GM18909 (cell line): Measurements from ENCODE around the gene C22orf23.

Source experiments
- ATAC-seq: cut with Tn5 transposase; IDR thresholded peaks from one replicate; pipeline ENCODE4 v1.9.1; 2021; ENCODE audit warnings: mild to moderate bottlenecking; ENCODE audit not compliant: unreplicated experiment, poor library complexity

C22orf23 gene

GRCh38 chr22:37929390-37929789 lies 24.0 kb downstream of the C22orf23 start:
- no peak for ATAC-seq

GRCh38 chr22:37927637-37927936 lies 25.8 kb downstream of the C22orf23 start:
- no peak for ATAC-seq

GRCh38 chr22:37926771-37927636 lies 26.4 kb downstream of the C22orf23 start:
- ATAC-seq = no peak

GRCh38 chr22:37926358-37926757 lies 27.0 kb downstream of the C22orf23 start:
- no peak for ATAC-seq

- ATAC-seq = no peak
Measured at GRCh38 chr22:37925767-37926166, 27.6 kb downstream of the C22orf23 start.

- ATAC-seq = no peak
Measured at GRCh38 chr22:37925330-37925729, 28.1 kb downstream of the C22orf23 start.

DNA sequence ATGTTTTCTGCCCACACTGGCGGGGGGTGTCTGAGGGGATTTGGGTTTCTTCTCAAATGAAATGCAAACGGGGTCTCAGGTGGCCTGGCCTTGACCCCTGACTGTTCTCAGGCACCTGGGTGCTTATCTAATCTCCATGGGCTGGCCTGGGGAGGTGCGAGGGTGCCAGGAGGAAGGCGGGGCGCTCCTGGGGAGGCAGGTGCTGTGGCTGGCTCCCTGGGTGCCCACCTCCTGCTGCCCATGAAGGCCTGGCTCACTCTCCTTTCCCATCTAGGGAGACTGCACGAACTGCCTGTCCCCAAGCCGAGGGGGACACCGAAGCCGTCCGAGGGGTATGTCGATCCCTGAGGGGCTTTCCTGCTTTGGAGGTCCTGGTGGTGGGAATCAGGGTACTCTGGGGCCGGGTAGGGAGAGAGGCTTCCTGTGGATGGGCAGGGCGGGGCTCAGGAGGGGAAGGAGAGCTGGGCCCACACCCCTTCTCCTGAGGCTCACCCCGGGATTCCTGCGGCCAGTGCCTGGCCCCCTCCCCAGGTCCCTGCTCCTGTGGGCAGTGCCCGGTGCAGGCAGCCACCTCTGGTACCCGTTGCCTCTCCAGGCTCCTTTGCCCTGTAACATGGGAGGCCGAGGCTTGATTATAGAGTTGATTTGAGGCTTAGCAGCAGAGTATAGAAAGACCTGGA lies 28.9 kb downstream of the C22orf23 start:
- no peak for ATAC-seq

- no peak for ATAC-seq
Measured at GRCh38 chr22:37923927-37924326, 29.5 kb downstream of the C22orf23 start.

DNA sequence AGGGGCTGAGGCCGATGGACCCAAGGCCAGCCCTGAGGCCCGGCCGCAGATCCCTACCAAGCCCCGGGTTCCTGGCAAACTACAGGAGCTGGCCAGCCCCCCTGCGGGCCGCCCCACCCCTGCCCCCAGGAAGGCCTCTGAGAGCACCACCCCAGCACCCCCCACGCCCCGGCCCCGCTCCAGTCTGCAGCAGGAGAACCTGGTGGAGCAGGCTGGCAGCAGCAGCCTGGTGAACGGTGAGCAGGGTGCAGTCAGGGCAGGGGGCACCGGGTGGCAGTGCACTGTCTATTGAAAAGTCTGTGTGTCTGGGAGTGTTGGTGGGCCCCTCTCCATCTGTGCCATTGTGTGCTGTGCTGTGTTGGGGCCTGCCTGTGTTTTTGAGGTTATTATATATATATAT lies 31.2 kb downstream of the C22orf23 start:
- no peak for ATAC-seq

DNA sequence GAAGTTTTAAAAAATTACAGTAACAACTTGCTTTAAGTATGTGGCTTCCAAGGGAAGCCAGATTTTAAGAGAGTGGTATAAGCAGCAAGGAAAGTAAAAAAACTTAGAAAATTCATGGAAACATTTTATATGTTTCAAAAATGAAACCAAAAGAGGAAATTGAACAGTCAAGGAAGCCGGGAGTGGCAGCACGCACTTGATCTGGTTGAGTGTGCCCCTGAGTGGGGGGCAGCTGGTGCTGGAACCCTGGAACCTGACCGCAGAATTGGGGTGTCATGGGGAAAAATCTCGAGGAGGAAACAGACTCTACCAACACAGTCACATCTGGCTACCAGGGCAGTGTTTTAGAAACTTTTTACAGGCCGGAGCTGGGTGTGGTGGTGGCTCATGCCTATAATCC lies 33.3 kb downstream of the C22orf23 start:
- no peak for ATAC-seq

DNA sequence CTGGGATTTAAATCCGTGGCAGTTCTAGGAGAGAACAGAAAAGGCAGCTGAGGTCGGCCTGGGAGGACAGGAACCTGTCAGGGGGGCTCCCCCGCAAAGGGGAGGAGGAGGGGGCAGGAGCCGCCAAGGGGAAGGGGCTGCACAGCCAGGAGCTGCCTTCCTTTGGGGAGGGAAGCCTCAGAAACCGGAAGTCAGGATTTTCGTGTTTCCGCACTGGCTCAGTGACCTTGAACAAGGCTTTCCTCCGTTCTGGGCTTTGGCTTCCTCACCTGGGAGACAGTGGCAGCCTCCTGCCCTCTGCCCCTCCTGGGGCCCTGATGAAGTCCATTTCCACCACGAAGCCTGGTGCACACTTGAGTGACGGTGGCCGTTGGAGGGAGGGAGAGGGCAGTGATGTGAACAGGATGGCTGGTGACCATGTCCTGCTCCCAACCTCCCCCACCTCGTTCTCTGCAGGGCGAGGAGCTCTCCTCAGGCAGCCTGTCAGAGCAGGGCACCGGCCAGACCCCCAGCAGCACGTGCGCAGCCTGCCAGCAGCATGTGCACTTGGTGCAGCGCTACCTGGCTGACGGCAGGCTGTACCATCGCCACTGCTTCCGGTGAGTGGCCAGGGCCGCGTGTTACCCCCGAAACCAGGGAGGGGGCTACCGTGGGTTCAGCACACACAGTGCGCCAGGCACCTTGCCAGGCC lies 34.7 kb downstream of the C22orf23 start:
- ATAC-seq = no peak

GRCh38 chr22:37917874-37918548 lies 35.4 kb downstream of the C22orf23 start:
- ATAC-seq = no peak

DNA sequence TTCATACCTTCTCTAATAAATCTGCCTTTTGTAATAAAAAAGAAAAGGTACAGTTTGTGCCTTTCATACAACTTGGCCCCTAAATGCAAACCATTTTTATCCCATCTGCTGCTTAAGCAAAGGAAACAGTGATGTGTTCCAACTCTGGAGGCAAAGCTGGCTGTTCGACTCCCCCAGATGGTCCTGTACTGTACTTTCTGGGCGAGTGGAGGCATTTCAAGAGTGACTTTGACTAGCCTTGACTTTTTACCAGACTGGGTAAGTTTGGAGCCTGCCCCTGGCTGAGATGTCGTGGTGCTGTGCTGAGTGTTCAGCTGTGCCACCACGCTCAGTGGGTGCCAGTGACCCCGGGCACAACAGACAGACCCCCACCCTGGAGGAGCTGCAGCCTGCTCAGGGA lies 37.1 kb downstream of the C22orf23 start:
- no peak for ATAC-seq

DNA sequence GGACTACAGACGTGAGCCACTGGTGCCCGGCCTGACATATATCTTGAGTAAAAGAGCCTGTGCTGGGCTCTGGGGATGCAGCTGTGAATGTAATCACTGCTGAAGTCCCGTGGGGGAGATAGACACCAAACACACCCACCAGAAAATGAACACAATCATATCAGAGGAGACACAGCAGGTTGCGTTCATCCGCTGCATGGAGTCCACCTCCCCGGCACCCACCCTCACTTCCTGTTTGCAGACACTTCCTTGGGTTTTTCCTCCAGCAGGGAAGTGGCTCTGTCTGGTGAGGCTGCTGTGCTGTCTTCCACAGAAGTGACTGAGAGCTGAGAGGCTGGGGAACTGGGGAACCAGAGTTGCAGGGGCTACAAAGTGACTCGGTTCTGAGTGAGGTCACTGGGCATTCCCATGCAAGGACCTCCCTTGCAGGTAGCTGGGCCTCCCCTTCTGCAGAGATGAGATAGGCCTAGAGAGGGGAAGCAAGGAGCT lies 40.1 kb downstream of the C22orf23 start:
- no peak for ATAC-seq

GRCh38 chr22:37912171-37912570 lies 41.2 kb downstream of the C22orf23 start:
- ATAC-seq = no peak

DNA sequence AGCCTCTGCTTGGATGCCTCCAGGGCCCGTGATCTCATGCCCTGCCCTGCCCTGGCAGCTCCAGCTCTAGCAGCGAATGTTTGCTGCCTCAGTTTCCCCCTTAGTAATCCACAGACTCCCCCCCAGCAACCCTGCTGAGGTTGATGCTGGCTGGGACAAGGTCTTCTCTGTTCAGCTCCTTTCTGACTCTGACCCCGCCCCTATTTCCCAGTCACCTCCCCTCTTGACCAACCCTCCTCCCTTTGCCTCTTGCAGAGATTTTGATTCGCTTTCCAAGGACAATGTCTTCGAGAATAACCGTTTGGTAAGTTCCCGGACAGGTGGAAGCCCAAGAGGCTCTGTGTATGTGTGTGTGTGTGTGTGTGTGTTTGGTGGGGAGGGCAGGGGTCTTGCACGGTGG lies 41.7 kb downstream of the C22orf23 start:
- ATAC-seq = no peak

DNA sequence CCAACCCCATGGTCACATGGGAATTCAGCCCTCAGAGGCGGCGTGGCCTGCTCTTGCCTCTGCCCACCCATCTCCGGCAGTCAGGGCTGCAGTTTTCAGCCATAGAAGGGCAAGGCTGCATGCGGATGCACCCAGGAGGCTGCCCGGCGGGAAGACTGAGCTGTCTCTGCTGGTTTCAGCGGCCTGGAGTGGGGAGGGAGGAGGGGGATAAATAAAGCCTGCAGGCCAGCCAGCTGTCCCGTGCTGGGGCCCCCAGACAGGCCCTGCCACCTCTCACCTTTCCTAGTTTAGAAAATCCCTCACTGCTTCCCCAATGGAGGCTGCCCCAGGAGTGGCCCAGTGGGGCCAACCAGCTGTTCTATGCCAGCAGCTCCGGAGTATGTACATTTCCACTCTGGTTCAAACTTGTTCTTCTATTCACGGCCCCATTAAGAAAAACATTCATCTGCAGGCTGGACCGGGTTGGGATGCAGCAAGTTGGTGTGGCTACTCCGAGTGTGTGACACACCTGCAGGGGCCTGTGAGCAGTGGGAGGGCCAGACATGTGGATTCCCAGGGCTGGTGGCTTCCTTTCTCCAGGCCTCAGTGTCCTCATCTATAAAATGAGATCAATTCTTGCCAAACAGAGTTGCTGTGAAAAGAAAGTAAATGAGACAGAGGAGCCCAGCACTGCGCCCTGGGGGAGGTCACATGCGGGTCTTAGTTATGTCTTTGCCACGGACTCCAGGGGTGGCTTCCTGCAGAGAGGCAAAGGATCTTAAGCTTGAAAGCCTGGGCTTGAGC lies 42.3 kb downstream of the C22orf23 start:
- ATAC-seq = no peak

- ATAC-seq = no peak
Measured at GRCh38 chr22:37909766-37910165, 43.6 kb downstream of the C22orf23 start.

DNA sequence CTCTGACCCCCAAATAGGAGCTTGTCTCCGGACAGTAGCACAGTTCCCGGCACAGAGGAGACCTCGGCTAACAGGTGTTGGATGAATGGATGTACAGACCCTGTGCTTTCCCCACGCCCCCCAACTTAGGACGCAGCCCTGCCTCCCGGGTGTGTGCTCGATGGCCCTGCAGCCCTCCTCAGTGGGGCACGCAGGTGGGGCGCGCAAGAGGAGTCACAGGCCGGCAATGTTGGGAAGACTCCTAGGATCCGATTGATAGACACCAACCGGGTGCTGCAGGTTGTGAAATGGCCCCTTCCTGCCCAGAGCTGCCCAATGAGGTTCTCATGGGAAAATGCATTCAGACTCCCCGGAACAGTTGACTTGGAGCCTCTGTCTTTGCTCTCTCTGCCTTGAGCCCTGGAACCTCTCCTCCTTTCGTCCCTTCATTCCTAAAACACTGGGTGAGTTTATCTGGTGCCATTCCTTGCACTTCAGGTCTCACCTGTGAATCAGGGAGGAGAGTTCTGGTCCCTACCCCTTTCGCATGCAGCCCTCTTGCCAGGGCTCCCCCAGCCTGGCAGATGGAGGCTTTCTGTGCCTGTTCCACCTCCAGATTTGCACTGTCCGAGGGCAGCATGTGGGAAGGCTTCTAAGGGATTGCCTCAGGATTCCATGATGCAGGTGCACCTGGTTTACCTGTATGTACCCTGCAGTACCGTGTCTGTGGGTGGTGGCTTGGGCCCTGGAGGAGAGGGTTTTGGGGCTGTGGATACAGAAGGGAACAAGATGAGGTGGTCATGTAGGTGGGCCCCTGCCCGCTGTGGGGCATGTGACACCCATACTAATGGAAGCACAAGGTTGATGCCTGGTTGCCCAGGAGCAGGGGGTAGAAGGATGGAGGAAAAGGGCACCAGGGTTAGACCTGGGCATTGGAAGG lies 46.1 kb downstream of the C22orf23 start:
- ATAC-seq = no peak
